Activated CD4-positive, alpha-beta T cell treated with anti-CD3 and anti-CD28 coated beads for 4 hours (primary cell): ENCODE measurements around the gene TIMP2.
"Not testable (repeated sequence)": the region's sequence is repeated elsewhere in the genome, so short reads cannot be mapped to it uniquely, and the experiment has no call there.

Source experiments
- DNase-seq, 2 donors: peaks; one replicate each; pipeline ENCODE4 v3.0.0-alpha.2; 2020

Gene TIMP2

GRCh38 chr17:78885956-78886355 lies 39.2 kb downstream of the TIMP2 start:
- no peak for DNase-seq

GRCh38 chr17:78884876-78885667 lies 40.1 kb downstream of the TIMP2 start:
- no peak for DNase-seq

- no peak for DNase-seq
Observed at GRCh38 chr17:78884148-78884825, 40.9 kb downstream of the TIMP2 start.

- no peak for DNase-seq
Observed at GRCh38 chr17:78883533-78884131, 41.6 kb downstream of the TIMP2 start.

- DNase-seq = no peak
Observed at GRCh38 chr17:78883089-78883532, 42.1 kb downstream of the TIMP2 start.

- DNase-seq = no peak
Observed at GRCh38 chr17:78882540-78883088, 42.6 kb downstream of the TIMP2 start.

- DNase-seq = peak in 1 of 2 donors; percentile 14
Observed at GRCh38 chr17:78879635-78880186, 45.5 kb downstream of the TIMP2 start.

GRCh38 chr17:78878871-78879527 lies 46.2 kb downstream of the TIMP2 start:
- DNase-seq = no peak

- no peak for DNase-seq
Observed at GRCh38 chr17:78878261-78878660, 46.9 kb downstream of the TIMP2 start.

GRCh38 chr17:78876954-78877517 lies 48.2 kb downstream of the TIMP2 start:
- not testable (repeated sequence) for DNase-seq

GRCh38 chr17:78876094-78876597 lies 49.0 kb downstream of the TIMP2 start:
- no peak for DNase-seq

GRCh38 chr17:78875363-78876093 lies 49.7 kb downstream of the TIMP2 start:
- DNase-seq = no peak

GRCh38 chr17:78873519-78874340 lies 51.5 kb downstream of the TIMP2 start:
- DNase-seq = no peak

GRCh38 chr17:78872486-78872885 lies 52.7 kb downstream of the TIMP2 start:
- DNase-seq = no peak

- DNase-seq = no peak
Observed at GRCh38 chr17:78870621-78871020, 54.6 kb downstream of the TIMP2 start.

- DNase-seq = no peak
Observed at GRCh38 chr17:78868391-78868790, 56.8 kb downstream of the TIMP2 start.

- DNase-seq = not testable (repeated sequence)
Observed at GRCh38 chr17:78867046-78867445, 58.1 kb downstream of the TIMP2 start.

- DNase-seq = peak; percentile 42 to 65
Observed at GRCh38 chr17:78865682-78866390, 59.4 kb downstream of the TIMP2 start.

- DNase-seq = no peak
Observed at GRCh38 chr17:78864117-78864516, 61.1 kb downstream of the TIMP2 start.
